Measurements from ENCODE around the gene FDX2.

DNA sequence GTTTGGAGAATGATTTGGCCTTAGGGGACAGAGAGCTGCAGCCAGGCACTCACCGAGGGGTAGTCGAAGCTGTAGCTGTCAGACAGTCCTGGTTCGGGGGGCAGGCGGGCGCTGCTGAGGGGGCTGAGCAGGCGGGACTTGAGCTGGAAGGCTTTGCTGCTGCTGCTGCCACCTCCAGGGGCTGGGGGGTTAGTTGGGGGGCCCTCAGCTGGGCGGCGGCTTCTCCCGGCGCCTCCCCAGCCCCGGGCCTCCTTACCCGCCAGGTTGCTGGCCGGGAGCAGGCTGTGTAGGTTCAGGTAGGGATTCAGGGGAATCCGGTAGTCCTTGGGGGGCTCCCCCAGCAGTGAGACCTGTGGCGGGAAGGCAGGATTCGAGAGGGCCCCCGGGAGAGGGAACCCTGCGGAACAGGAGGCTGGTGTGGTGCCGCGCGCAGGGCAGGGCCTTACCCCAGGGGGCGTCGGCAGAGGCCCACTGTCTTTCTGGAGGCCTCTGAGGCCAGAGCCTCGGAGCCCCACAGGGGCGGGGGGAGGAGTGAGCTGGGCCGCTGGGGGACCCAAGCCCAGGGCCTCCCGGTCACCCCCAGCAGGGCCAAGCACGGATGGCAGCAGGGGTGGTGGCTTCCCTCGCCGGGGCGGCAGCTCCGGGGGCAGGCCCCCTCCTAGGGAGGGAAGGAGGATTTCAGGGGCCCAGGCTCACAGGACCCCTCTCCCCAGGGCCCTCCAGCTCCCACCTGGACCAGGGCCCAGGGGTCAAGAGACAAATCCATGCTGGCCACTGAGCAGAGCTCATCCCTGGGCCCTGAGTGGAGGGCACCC lies 5.0 kb upstream of the FDX2 start:
- TF ChIP-seq, protein P1, sequence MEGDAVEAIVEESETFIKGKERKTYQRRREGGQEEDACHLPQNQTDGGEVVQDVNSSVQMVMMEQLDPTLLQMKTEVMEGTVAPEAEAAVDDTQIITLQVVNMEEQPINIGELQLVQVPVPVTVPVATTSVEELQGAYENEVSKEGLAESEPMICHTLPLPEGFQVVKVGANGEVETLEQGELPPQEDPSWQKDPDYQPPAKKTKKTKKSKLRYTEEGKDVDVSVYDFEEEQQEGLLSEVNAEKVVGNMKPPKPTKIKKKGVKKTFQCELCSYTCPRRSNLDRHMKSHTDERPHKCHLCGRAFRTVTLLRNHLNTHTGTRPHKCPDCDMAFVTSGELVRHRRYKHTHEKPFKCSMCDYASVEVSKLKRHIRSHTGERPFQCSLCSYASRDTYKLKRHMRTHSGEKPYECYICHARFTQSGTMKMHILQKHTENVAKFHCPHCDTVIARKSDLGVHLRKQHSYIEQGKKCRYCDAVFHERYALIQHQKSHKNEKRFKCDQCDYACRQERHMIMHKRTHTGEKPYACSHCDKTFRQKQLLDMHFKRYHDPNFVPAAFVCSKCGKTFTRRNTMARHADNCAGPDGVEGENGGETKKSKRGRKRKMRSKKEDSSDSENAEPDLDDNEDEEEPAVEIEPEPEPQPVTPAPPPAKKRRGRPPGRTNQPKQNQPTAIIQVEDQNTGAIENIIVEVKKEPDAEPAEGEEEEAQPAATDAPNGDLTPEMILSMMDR (conservative IDR thresholded peaks at IDR 0.05; ENCODE audit: low read depth, low read length), result no peak
- no peak for TF ChIP-seq CHD1 (IDR thresholded peaks at IDR 0.05; ENCODE audit: low read depth, low read length)
